Suprapubic skin (tissue), 4 donors: ENCODE data around the gene CC2D2A. TPM values are rescaled to one million over a fixed set of nuclear protein-coding genes. Genes with fewer than 3 reads are reported as not detected.

Experiments used
- DNase-seq, 2 donors: peaks; one replicate each; pipeline ENCODE4 v3.0.0-alpha.2; 2019; ENCODE audit warnings: low spot score in 2 of 2
- H3K27ac ChIP-seq: fragments of 200-600 bp; sonication (generic); one replicate; pipeline ENCODE4 v1.5.1; 2019
- H3K27me3 ChIP-seq: fragments of 200-600 bp; sonication (generic); one replicate; pipeline ENCODE4 v1.5.1; 2019
- H3K36me3 ChIP-seq: fragments of 200-600 bp; sonication (generic); one replicate; pipeline ENCODE4 v1.5.1; 2019
- H3K4me1 ChIP-seq: fragments of 200-600 bp; sonication (generic); one replicate; pipeline ENCODE4 v1.5.1; 2019
- H3K4me3 ChIP-seq: fragments of 200-600 bp; sonication (generic); one replicate; pipeline ENCODE4 v1.5.1; 2019; ENCODE audit warnings: mild to moderate bottlenecking
- H3K9me3 ChIP-seq: fragments of 200-600 bp; sonication (generic); one replicate; pipeline ENCODE4 v1.5.1; 2019
- EP300 ChIP-seq: sonication (generic); formaldehyde crosslinking; IDR thresholded peaks from one replicate; pipeline ENCODE4 v1.6.1; 2017; ENCODE audit warnings: antibody characterized with exemption
- POLR2A ChIP-seq, 2 donors: fragments of 450-650 bp; IDR thresholded peaks; one replicate each; pipeline ENCODE4 v1.6.1; 2017; ENCODE audit warnings: antibody characterized with exemption in 2 of 2, mild to moderate bottlenecking in 2 of 2, moderate library complexity in 2 of 2
- POLR2AphosphoS5 ChIP-seq, 3 donors: sonication (generic); formaldehyde crosslinking; IDR thresholded peaks; one replicate each; pipeline ENCODE4 v1.6.1; 2017; ENCODE audit warnings: antibody characterized with exemption in 3 of 3
- WGBS: methylation state at CpG from one replicate; pipeline ENCODE4 v1.1.5; 2018; 5-methylcytosine and 5-hydroxymethylcytosine counted together
- total RNA-seq, 4 donors: library from RNA; depleted of rRNA; stranded (reverse); fragments of >200 nt; gene quantifications; one replicate each; pipeline ENCODE4 v1.1.0, GENCODE V29; 2016
- TF ChIP-seq, protein P1 (sequence below), 2 donors: fragments of 200-600 bp in 1 of 2; fragments of 450-650 bp in 1 of 2; sonication (generic) in 1 of 2; IDR thresholded peaks; one replicate each; pipeline ENCODE4 v1.5.1; 2016 to 2019; ENCODE audit warnings: antibody characterized with exemption in 2 of 2, mild to moderate bottlenecking in 1 of 2, moderate library complexity in 1 of 2

Gene CC2D2A
- total RNA-seq, 4 donors from 2014 or later = 2.8 to 12.5 (median 7.9) TPM

DNA sequence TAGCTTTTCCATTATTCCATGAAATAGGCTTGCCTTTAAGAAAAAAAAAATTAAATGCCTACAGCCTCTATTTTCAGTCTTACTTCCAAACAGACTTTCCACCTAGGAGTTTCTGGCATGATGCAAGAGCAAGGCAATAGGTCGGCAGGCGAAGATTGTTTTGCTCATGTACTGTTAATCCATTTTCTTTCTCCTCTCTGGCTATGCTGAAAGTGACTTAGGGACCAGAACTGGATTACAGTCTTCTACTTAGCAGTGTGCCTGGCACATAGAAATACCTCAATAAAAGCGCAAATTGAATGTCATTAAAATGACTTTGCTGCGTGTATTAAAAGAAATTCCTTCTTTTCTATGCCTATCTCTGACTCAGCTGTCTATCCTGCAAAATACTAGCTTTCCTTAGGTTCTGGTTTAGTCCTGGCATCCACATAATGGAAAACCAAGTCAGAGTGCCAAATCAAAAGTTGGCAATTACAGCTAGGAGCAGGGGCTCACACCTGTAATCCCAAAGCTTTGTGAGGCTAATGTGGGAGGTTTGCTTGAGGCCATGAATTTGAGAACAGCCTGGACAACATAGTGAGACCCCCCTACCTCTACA lies 51.9 kb downstream of the CC2D2A start:
- Histone ChIP-seq H3K4me3 (no peak overlapping the region), H3K36me3 (peaks cover 14% of the 10 kb centered on the region), H3K27me3 (no peaks in the 10 kb centered on the region), H3K27ac (no peak overlapping the region), H3K4me1 (peaks cover 4% of the 10 kb centered on the region), H3K9me3 (no peaks in the 10 kb centered on the region)
- no peak for DNase-seq
- TF ChIP-seq EP300 = no peak
- TF ChIP-seq POLR2A (IDR thresholded peaks at IDR 0.05) = no peak
- TF ChIP-seq, protein P1, sequence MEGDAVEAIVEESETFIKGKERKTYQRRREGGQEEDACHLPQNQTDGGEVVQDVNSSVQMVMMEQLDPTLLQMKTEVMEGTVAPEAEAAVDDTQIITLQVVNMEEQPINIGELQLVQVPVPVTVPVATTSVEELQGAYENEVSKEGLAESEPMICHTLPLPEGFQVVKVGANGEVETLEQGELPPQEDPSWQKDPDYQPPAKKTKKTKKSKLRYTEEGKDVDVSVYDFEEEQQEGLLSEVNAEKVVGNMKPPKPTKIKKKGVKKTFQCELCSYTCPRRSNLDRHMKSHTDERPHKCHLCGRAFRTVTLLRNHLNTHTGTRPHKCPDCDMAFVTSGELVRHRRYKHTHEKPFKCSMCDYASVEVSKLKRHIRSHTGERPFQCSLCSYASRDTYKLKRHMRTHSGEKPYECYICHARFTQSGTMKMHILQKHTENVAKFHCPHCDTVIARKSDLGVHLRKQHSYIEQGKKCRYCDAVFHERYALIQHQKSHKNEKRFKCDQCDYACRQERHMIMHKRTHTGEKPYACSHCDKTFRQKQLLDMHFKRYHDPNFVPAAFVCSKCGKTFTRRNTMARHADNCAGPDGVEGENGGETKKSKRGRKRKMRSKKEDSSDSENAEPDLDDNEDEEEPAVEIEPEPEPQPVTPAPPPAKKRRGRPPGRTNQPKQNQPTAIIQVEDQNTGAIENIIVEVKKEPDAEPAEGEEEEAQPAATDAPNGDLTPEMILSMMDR (IDR thresholded peaks at IDR 0.05) = no peak
- no peak for TF ChIP-seq POLR2AphosphoS5 (IDR thresholded peaks at IDR 0.05)
- WGBS = 72% methylated on average over 4 of the region's 4 CpGs

DNA sequence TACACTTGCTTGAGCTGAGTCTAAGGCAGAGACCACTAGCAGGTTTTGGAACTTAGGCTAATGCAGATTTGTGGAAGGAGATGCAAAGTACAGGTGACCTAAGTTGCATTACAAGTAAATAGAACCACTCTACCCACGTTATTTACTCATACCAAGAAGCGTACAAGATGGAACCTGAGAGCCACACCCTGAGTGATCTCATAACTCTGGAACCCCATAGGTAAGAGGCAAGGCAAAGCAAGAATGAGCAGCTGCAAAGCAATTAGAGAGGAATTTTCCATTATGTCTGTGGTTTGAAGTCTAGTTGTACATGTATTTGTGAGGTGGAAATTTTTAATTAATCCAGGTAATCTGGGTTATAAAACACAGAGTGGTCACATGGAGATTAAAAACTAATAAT lies 55.4 kb downstream of the CC2D2A start:
- Histone ChIP-seq H3K27me3 (no peaks in the 10 kb centered on the region), H3K4me1 (peaks cover 4% of the 10 kb centered on the region), H3K4me3 (no peak overlapping the region), H3K9me3 (no peaks in the 10 kb centered on the region), H3K36me3 (no peaks in the 10 kb centered on the region), H3K27ac (peak overlapping the region; percentile 60)
- DNase-seq = no peak
- WGBS = 59% methylated on average over 2 of the region's 2 CpGs
- TF ChIP-seq POLR2AphosphoS5 (IDR thresholded peaks at IDR 0.05) = no peak
- TF ChIP-seq, protein P1 (IDR thresholded peaks at IDR 0.05) = no peak
- no peak for TF ChIP-seq EP300
- TF ChIP-seq POLR2A (IDR thresholded peaks at IDR 0.05) = no peak

DNA sequence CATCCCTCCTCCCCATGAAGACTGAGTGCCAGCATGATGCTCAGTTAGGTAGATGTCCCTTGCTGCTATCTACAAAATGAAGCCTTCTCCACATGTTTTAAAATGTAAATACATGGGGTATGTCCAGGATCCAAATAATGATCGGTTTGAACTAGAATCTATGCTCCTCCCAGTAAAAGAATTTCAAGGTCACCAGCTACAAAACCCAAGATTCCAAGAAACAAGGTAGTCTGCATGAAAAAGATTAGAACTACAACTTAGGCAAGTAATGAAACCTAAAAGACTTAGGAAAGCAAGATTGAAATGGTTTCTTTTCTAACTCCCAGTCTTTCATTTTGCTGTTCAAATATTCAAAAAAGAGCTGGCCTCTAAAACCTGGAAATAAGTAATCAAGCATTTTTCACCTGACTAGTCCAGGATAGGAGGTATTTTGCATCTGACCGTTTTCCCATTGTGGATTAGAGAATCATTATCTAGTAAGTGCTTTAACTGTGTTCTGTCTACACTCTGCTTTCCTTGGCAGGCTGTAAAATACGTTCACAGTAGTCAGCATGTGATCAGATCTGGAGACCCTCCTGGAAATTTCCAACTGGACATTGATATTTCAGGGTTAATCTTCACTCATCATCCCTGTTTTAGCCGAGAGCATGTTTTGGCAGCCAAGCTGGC lies 57.4 kb downstream of the CC2D2A start:
- Histone ChIP-seq H3K27me3 (no peaks in the 10 kb centered on the region), H3K36me3 (no peaks in the 10 kb centered on the region), H3K4me3 (no peak overlapping the region), H3K4me1 (peaks cover 4% of the 10 kb centered on the region), H3K27ac (no peak overlapping the region), H3K9me3 (no peaks in the 10 kb centered on the region)
- DNase-seq = no peak
- no peak for TF ChIP-seq POLR2AphosphoS5 (IDR thresholded peaks at IDR 0.05)
- TF ChIP-seq EP300 = no peak
- TF ChIP-seq, protein P1 (IDR thresholded peaks at IDR 0.05) = no peak
- TF ChIP-seq POLR2A (IDR thresholded peaks at IDR 0.05) = no peak
- 87% methylated on average over 4 of the region's 4 CpGs for WGBS

DNA sequence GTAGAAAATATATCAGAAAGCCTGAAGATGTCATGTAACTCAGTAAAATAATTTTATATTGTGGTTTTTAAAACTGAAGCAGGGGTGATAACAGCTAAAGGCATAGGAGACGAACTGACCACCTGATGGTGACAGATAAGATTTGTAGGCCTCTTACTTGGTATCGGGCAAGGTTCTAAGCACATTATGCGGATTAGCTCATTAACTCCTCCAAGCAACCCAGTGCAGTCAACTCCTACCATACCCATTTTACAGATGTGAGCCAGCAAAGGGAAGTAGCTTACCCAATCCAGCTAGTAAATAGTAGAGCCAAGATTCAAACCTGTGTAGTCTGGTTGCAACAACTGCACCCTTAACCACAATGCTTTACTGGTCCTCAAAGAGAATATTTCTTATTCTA lies 62.1 kb downstream of the CC2D2A start:
- no peaks in the 10 kb centered on the region for H3K9me3 ChIP-seq
- WGBS = 90% methylated on average over 3 of the region's 3 CpGs
- no peak overlapping the region for H3K27ac ChIP-seq
- DNase-seq = no peak
- H3K36me3 ChIP-seq = peaks cover 3% of the 10 kb centered on the region
- H3K4me3 ChIP-seq = no peak overlapping the region
- no peak for TF ChIP-seq EP300
- TF ChIP-seq POLR2AphosphoS5 (IDR thresholded peaks at IDR 0.05) = no peak
- no peak for TF ChIP-seq POLR2A (IDR thresholded peaks at IDR 0.05)
- TF ChIP-seq, protein P1 (IDR thresholded peaks at IDR 0.05) = no peak
- no peaks in the 10 kb centered on the region for H3K4me1 ChIP-seq
- no peaks in the 10 kb centered on the region for H3K27me3 ChIP-seq

DNA sequence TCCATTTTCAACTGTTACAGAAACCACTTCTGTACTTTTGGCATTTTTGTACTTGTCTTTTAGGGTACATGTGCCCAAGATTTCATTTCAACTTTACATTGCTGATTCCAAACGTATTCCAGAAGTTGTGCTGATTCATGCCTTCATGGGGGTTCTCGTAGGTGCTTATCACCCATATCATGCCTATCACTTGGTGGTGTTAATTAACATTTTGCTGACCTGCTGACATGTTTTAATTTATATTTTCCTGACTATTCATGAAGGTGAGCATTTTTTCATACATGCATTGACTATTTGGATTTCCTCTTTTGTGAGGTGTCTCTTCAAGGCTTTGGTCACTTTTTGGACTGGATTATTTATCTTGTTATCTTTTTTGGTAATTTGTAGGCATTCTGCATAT lies 64.1 kb downstream of the CC2D2A start:
- Histone ChIP-seq H3K27me3 (no peaks in the 10 kb centered on the region), H3K9me3 (no peaks in the 10 kb centered on the region), H3K4me3 (no peak overlapping the region), H3K4me1 (no peaks in the 10 kb centered on the region), H3K36me3 (peaks cover 16% of the 10 kb centered on the region), H3K27ac (no peak overlapping the region)
- no peak for DNase-seq
- TF ChIP-seq, protein P1 (IDR thresholded peaks at IDR 0.05) = no peak
- TF ChIP-seq POLR2AphosphoS5 (IDR thresholded peaks at IDR 0.05) (no peak), EP300 (no peak), POLR2A (IDR thresholded peaks at IDR 0.05) (no peak)
- WGBS = 88% methylated on average over 2 of the region's 2 CpGs
